Keratinocyte (primary cell): ENCODE results near the gene ARRB1.

Source experiments
- CTCF ChIP-seq, 3 experiments: IDR thresholded peaks in 1 of 3; conservative IDR thresholded peaks in 1 of 3; optimal IDR thresholded peaks in 1 of 3; 2 replicates in 2 of 3; 3 replicates in 1 of 3; pipeline versions ENCODE3 to v1.5.1; 2011; ENCODE audit warnings: low read length in 3 of 3, mild to moderate bottlenecking in 3 of 3, moderate library complexity in 2 of 3, control low read depth in 1 of 3, inconsistent platforms in 1 of 3; ENCODE audit not compliant: insufficient read depth in 2 of 3; ENCODE audit errors: extremely low read depth in 1 of 3
- EZH2 ChIP-seq: IDR thresholded peaks from one replicate; pipeline ENCODE4 v1.6.1; 2012; ENCODE audit warnings: inconsistent platforms, mild to moderate bottlenecking, low read length, moderate library complexity

DNA sequence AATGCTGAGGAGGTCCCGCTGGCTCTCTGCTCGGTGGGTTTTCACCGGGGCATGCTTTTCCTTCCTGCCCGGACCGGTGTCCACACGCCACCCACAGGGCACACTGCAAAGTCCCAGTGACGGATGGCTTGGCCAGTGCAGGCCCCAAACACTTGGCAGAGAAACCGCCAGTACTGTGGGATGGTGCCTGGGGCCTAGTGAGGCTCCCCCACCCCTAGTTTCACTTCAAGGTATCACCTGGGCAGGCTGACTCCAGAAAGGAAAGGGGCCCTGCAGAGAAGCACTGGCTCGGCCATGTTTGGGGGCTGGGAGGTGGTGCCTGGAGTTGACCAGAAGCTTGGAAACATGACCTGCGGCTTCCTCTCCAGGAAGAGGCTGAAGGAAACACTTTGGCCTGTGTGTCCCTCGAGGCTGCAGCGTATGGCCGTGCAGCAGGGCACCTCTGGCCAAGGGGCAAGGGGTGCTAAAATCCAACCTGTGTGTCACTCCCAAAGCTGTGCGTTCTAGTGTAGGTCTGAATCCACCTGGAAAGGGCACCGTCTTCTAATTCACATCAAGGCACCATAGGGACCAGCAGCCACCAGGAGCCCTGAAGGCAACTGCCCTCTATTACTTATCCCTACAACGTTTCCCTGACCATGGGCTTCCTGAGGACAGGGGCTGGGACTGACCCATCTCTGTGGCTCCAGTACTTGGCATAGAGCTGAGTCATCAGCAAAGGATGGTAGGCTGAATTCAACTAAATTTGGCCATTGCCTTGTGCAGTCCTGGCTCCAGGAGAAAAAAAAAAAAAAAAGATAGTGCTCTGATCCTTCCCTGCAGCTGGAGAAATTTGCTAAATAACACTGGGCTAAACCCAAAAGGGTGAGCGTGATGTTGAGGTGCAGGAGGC is 88.3 kb downstream of the ARRB1 start:
- no peak for TF ChIP-seq CTCF (optimal IDR thresholded peaks at IDR 0.05 in 1 of 3, IDR thresholded peaks at IDR 0.05 in 1 of 3, conservative IDR thresholded peaks at IDR 0.05 in 1 of 3; ENCODE audit: extremely low read depth in 1 of 3, insufficient read depth in 2 of 3, low read length in 3 of 3)
- TF ChIP-seq EZH2 = no peak
